Measurements from ENCODE around the gene SAMD3.

GRCh38 chr6:130161683-130162404 is 60.9 kb downstream of the SAMD3 start:
- TF ChIP-seq CTCF (IDR thresholded peaks at IDR 0.05; ENCODE audit: low read depth, low read length), result no peak
- TF ChIP-seq EZH2phosphoT487 (IDR thresholded peaks at IDR 0.05; ENCODE audit: low read depth), result no peak
